KG1 (cell line): ENCODE data around the gene PDE4DIP.
"Not testable (repeated sequence)": the region's sequence is repeated elsewhere in the genome, so short reads cannot be mapped to it uniquely, and the experiment has no call there.

ENCODE experiments used
- DNase-seq: peaks from one replicate; lab custom pipeline; 2025; lab: John Stamatoyannopoulos, UW

PDE4DIP gene

DNA sequence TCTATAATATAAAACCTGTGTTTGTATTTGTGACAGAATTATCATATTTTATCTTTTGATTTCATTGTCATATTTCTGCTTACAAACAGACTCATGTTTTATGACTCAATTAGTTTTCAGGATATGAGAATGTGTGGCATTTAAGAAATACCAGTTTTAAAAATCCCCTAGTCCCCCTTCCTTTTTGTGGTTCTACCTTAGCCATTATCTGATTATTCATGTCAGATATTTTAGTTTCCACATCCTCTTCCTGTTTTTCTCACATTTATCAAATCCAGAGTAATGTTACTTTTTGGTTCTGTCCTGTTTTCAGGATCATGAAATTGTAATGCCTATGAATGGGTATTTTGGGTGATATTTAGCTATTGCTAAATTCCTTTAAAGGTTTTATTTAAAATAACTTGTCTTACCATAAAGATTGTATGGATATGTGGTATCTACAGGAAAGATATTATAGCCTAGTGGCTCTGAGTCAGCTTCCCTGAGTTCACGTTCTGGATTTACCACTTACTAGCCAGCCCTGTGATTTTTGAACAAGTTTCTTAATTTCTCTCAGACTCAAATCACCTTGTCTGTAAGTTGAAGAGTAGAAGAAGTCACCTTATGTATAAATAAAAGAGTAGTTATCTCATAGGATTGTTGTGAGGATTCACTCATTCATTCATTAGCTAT, 131.8 kb downstream of the PDE4DIP start:
- DNase-seq: not testable (repeated sequence)

DNA sequence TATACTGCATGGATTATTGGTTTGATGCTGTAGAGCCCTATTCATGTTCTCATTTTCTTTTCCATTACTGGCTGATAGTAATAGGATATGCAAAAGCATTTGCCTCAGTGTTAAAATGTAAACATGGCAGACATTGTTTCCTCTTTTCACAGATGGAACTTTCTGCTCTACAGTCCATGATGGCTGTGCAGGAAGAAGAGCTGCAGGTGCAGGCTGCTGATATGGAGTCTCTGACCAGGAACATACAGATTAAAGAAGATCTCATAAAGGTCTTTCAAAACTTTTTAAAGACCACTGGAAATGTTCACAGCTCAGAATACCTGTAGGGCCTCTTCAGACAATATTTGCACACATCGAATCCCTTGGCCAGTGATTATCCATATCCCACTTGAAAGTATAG, 133.6 kb downstream of the PDE4DIP start:
- DNase-seq: not testable (repeated sequence)

DNA sequence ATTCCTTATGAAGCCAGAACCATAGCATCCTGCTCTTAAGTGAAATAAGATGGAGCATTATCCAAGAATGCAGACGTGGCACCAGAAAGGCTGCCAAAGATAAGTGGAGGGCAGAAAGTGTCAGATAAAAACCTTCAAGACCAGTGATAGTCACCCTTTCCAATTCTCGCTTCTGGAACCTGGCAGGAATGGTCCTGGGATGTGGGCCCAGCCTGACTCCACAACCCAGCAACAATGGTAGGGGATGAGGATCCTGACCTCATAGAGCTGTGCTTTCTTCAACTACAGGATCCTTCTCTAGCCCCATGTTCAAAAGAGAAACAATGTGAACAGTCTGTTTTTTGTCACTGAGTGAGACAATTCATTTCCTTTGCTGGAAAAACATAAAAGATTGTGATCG, 145.2 kb downstream of the PDE4DIP start:
- not testable (repeated sequence) for DNase-seq

DNA sequence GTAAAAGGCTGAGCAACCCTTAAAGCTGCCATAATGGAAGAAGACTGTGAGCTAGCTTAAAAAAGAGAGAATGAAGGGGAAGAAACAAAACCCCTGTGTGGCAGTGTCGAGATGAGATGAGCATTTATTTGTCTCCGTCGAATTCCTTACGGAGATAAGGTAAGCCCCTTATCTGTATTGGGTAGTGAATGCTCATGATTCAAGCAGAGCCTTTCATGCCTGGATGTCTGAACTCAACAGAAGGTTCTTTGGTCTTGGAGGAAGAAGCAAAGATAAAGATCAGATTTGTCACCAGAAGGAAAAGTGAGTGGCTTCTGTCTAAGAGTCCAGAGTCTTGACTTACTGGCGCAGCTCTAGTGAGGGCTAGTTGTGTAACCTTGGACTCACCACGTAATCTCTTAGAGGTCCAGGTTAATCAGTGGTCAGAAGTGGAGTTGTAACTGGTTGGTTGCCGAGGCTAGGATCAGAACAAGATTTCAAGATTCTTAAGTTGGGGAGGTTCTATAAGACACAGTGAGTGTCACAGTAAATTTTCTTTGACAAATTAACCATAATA, 146.1 kb downstream of the PDE4DIP start:
- not testable (repeated sequence) for DNase-seq

DNA sequence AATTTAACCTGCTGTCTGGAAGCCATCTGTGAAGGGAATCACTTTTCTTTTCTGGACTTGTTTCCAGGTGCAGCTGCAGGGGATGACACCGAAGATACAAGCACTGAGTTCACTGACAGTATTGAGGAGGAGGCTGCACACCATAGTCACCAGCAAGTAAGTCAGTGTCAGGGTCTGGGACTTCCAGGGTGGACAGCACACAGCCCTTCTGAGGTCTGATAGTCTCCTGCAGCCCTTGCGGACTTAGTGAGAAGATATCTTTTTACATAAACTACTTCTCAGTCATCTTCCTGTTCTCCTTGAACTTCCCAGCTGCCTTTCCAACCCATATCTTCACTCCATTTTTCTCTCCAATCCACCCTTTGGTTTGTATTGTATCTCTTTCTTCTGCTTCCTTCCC, 147.6 kb downstream of the PDE4DIP start:
- DNase-seq: not testable (repeated sequence)

DNA sequence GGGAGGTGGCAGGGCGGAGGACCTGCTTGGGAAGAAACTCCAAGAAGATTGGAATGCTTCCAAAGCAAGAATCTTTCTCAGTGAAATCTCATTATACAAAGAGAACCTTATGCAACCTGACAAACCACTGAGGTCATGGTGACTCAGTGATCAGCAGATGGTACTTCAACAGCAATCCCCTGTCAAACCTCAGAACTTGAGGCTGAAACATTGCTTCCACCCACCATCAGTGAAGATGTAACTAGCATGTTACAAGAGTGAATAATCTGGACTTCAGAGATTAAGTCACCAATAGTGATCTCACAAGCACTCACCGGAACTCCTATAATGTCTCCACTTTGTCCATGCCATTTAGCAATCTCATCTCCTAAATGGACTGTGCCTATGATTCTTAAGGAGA, 148.1 kb downstream of the PDE4DIP start:
- not testable (repeated sequence) for DNase-seq

DNA sequence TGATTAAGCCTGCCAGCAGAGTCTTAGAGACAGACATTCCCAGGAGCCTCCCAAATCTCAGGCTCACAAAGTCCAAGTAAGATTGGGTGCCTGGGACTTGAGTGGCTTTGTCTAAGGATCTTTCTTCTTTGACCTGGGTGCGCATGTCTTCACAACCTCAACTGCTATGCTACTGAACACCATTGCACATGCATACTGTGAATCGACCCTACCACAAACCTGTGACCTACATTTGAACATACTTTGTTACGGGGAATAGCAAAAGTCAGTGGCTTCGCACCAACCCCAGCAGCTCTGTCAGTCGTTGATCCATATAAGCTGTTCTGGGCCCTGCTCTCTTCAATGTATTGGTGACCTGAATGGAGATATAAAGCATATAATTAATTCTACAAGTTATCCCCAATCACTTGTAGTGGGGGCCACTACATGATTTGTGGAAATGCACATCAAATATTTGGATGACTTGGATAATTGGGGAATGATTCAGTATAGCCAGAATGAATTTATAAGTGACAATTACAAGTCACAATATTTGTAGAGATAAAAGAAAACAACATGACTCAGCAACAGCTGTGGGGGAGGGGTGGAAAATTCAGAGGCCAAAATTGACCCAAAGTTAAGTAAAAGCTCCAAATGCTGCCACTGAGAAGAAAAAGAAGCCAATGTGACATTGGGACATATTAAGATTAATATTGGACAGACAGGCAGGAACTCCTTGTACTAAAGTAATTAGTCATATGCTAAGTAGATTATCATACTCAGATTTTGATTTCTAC, 152.4 kb downstream of the PDE4DIP start:
- DNase-seq: not testable (repeated sequence)

DNA sequence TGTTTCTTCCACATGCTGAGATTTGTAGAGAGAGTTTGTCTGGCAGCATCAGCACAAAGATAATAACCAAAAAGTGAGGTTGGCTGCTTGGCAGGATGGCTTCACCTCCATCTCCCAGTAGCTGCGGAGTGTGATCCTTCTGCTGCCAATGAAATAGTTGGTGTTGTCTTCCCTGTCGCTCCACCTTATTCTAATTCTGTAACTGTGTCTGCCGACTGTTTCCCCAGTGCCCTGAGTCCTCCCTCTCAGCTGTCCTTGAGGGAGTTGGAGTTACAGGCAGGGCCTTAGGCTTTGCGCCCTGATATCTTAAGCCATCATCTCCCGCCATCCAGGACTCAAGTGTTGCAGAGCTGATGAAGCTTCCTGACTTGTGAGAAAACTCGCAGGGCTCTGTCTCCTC, 153.2 kb downstream of the PDE4DIP start:
- not testable (repeated sequence) for DNase-seq

DNA sequence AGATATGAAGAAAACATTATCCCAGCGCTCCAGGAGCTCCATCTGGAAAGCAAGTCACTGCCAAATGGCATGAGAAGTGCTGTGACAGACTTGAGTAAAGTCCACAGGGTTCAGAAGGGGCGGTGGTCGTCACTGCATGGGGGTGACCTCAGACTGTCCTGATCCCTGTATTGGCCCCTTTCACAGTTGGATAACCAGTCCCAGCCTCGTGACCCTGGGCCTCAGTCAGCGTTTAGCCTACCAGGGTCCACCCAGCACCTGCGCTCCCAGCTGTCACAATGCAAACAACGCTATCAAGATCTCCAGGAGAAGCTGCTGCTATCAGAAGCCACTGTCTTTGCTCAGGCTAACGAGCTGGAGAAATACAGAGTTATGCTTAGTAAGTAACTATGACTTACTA, 158.4 kb downstream of the PDE4DIP start:
- not testable (repeated sequence) for DNase-seq

DNA sequence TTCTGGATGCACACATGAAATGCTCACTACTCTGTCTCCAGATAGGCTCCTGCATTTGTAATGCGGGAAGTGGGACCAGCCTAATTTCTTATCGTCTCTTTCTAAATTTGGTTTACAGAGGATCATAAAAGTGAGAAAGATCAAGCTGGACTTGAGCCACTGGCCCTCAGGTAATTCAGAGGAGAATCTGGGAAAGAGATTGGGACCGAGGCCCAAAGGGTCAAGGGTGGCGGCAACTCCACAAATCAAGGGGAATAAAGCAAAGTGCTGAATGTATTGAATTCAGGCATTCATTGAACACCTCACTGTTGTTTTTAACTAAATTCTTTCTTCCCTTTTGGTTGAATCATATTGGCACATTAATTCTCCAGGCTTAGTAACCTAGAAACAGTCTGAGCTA, 164.1 kb downstream of the PDE4DIP start:
- DNase-seq: not testable (repeated sequence)

DNA sequence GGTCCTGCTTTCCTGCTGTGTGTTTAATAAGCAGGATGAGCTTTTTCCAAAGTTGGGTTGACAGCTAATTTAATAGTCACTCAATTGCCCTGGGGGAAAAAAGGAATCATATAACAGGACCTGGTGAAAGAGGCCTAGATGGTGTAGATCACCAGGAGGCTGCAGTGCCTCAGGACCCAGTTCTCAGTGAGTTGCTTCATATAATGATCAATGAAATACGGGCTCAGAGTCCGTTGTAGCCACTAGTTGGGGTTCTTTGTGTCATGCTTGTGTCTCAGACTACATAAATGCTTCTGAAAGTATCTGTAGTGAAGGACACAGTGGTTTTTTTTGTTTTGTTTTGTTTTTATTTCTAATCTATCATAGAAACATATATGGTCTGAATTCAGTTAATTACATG, 164.5 kb downstream of the PDE4DIP start:
- DNase-seq: not testable (repeated sequence)

DNA sequence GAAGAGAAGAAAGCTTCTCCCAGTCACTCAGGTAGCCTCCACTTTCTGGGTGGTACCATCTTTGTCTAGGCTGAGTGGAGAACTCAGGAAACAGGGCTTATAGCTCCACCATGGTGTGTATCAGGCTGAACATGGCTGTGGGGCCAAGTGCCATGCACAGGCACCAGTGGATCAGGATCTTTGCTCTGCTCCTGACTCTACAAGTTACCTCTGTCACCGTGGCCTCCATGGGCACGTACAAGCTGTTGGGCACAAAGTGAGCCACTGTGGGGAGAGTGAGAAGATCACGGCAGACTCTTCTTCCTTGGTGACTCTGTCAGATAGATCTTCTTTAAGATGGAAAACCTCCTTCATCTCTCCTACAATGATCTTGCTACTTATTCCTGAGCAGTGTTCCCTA, 165.5 kb downstream of the PDE4DIP start:
- not testable (repeated sequence) for DNase-seq

DNA sequence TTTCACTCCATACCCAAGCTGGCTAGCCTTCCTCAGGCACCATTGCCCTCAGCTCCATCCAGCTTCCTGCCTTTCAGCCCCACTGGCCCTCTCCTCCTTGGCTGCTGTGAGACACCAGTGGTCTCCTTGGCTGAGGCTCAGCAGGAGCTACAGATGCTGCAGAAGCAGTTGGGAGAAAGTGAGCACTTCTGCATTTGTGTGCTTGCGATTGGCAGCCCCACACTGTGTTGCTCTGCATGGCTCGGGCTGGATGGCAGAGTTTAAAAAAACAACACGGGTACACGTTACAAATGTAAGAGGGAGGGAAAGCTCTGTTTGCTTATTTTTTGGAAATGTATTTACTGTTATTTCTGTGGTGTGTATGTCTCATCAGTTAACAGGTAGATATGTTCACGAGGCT, 168.4 kb downstream of the PDE4DIP start:
- DNase-seq: not testable (repeated sequence)

DNA sequence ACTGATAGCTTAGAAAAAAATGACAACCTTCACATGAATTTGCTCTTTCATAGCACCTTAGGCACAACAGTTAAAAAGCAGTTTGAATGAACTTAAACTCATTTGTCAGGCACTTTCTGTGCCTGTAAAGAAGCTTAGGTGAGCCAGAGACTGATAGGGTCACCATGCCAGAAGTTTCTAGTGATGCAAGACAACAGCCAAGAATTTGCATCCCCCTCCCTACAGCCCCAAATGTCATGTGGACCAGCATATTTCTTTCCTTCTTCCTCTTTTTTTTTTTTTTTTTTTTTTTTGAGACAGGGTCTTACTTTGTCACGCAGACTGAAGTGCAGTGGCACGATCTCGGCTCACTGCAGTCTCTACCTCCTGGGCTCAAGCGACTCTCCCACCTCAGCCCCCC, 169.3 kb downstream of the PDE4DIP start:
- DNase-seq: not testable (repeated sequence)

DNA sequence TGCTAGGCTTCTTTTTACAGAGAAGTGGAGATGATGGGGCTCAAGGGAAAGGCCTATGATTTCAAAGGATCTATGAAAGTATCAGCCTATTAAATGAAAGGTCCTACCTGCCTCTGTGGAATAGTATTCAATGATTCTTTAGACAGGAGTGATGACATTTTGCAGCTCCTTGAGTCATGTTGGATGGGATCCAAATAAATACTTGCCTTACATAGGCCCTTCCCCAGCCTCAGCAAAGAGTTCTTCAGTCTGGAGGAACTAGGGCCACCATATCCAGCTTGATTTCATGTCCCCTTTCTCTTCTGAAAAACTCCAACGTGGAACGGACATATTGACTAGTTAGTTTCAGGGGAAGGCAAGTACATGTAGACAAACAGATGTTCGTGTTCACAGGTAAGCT, 171.3 kb downstream of the PDE4DIP start:
- not testable (repeated sequence) for DNase-seq

DNA sequence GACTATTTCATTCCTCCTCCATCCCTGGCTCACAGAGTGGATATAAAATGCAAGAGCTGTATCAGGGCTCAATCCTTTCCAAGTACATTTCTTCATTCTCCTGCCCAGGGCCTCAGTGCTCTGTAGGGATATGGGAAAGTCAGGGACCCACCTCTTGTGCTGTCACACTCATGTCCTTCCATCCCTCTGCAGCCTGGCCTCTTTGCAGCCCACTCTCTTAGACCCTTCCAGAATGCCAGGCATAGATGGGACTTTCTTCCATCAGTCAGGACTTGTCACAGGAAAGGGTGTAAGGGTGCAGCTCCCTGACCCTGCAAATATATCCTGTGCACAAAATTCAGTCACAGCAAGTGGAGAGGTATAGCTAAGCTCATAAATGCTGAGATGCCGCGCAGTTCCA, 172.4 kb downstream of the PDE4DIP start:
- not testable (repeated sequence) for DNase-seq

DNA sequence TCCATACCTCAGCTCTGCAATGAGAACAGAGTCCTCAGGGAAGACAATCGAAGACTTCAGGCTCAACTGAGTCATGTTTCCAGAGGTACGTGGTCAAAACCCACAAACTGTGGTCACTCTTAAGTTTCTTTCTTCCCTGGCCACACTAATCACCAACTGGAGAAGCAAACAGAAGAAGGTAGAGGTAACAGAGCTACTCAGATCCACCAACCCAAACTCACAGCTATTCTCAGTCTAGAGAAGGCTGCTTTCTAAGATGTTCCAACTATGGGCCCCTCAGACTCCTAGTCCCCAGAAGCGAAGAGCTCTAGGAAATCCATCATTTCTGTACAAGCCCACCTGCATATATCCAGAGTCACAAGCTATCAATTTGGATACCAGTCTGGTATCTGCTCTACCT, 174.3 kb downstream of the PDE4DIP start:
- not testable (repeated sequence) for DNase-seq

DNA sequence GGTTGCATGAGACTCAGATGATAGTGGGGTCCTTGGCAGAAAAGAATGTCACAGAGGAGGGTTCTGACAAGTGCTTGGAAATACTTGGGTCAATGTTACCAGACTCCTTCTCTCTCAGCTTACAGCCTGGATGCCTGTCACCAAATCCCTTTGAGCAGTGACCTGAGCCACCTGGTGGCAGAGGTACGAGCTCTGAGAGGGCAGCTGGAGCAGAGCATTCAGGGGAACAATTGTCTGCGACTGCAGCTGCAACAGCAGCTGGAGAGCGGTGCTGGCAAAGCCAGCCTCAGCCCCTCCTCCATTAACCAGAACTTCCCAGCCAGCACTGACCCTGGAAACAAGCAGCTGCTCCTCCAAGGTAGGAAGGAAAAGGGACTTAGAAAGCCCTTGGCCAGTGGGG, 180.1 kb downstream of the PDE4DIP start:
- DNase-seq: not testable (repeated sequence)

DNA sequence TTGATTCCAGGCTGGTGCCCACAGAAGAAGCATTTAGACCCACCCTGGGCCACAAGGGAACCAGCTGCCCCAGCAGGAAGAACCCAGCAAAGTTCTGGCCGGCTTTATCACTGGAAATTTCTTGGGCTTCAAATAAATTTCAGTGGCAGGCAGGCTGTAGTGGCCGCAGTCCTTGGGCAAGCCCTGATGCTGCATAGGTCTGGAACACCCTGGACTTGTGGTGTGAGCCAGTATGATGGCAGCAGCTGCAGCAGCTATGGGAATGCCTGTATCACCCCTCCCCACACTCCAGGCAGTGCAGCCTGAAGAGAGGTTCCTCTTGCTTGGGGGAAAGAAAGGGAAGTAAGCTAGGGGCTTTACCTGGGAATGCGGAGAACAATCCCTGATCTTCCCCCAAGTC, 189.7 kb downstream of the PDE4DIP start:
- not testable (repeated sequence) for DNase-seq

DNA sequence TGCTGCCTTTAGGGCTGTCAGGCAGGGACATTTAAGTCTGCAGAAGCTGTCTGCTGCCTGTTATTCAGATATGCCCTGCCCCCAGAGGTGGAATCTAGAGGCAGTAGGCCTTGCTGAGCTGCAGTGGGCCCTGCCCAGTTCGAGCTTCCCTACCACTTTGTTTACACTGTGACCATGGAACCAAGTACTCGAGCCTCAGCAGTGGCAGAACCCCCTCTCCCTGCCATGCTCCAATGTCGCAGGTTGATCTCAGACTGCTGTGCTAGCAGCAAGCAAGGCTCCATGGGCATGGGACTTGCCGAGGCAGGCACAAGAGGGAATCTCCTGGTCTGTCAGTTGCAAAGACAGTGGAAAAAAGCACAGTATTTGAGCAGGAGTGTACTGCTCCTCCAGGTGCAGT, 198.8 kb downstream of the PDE4DIP start:
- DNase-seq: not testable (repeated sequence)

DNA sequence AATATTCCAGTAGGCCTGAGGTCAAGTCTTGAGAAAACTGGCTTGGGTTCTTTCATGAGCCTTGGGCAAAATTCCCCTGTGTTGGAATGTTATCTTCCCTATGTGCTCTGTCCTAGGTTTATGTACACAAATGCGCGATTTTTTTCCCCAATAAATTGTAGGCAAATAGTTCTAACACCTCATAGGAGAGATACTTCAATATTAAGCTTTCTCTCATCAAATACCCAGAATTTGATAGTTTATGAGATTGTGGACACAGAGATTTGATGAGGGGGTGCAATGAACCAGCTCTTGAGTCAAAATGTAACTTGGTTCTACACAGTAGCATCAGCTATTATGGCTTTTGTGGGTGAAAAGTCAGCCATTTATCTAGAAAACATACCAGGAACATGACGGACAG, 220.4 kb downstream of the PDE4DIP start:
- DNase-seq: not testable (repeated sequence)

DNA sequence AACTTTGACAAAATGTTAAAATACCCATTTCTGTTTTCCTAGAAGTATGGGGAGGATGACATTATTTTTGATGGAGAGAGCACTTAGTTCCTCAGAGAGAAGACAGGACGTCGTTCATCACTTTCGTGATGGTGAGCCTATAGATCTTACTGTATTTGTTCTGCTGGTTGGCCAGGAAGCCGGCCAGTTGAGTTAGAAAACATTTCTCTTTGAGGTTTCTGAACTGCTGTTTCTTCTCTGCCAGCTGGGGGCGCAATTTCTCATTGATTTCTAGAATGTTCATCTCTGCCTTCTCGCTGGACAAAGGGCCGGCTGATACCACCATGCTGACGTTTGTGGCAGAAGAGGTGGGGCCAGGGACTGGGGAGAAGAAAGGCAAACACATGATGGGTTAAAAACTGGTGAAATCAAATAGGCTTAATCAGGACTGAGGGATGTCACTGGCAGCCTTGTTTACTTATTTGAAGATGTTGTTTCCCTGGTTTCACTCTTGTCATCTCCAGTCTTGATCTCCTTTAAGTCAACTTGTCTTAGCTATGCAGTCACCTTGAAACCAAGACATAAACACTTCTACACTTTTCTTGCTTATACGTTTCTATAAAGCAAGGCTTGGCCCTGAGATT, 231.4 kb downstream of the PDE4DIP start:
- DNase-seq: not testable (repeated sequence)
